ENCODE data around the gene RAI1.
"Not testable (repeated sequence)": the region's sequence is repeated elsewhere in the genome, so short reads cannot be mapped to it uniquely, and the experiment has no call there.

Gene RAI1, protein sequence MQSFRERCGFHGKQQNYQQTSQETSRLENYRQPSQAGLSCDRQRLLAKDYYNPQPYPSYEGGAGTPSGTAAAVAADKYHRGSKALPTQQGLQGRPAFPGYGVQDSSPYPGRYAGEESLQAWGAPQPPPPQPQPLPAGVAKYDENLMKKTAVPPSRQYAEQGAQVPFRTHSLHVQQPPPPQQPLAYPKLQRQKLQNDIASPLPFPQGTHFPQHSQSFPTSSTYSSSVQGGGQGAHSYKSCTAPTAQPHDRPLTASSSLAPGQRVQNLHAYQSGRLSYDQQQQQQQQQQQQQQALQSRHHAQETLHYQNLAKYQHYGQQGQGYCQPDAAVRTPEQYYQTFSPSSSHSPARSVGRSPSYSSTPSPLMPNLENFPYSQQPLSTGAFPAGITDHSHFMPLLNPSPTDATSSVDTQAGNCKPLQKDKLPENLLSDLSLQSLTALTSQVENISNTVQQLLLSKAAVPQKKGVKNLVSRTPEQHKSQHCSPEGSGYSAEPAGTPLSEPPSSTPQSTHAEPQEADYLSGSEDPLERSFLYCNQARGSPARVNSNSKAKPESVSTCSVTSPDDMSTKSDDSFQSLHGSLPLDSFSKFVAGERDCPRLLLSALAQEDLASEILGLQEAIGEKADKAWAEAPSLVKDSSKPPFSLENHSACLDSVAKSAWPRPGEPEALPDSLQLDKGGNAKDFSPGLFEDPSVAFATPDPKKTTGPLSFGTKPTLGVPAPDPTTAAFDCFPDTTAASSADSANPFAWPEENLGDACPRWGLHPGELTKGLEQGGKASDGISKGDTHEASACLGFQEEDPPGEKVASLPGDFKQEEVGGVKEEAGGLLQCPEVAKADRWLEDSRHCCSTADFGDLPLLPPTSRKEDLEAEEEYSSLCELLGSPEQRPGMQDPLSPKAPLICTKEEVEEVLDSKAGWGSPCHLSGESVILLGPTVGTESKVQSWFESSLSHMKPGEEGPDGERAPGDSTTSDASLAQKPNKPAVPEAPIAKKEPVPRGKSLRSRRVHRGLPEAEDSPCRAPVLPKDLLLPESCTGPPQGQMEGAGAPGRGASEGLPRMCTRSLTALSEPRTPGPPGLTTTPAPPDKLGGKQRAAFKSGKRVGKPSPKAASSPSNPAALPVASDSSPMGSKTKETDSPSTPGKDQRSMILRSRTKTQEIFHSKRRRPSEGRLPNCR (N-terminal part only)

GRCh38 chr17:17681187-17681743, at the start of gene RAI1:
Gene RAI1 (plus strand): TSS chr17:17681458. CDS start chr17:17792949, 111,491 bp downstream.
- peak within 1 kb of the TSS; percentile 73 for H3K4me3 ChIP-seq (replicated peaks; ENCODE audit: low read depth, low read length)
- TF ChIP-seq, protein P1, sequence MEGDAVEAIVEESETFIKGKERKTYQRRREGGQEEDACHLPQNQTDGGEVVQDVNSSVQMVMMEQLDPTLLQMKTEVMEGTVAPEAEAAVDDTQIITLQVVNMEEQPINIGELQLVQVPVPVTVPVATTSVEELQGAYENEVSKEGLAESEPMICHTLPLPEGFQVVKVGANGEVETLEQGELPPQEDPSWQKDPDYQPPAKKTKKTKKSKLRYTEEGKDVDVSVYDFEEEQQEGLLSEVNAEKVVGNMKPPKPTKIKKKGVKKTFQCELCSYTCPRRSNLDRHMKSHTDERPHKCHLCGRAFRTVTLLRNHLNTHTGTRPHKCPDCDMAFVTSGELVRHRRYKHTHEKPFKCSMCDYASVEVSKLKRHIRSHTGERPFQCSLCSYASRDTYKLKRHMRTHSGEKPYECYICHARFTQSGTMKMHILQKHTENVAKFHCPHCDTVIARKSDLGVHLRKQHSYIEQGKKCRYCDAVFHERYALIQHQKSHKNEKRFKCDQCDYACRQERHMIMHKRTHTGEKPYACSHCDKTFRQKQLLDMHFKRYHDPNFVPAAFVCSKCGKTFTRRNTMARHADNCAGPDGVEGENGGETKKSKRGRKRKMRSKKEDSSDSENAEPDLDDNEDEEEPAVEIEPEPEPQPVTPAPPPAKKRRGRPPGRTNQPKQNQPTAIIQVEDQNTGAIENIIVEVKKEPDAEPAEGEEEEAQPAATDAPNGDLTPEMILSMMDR (IDR thresholded peaks at IDR 0.05; ENCODE audit: low read length, missing control alignments), result no peak
- DNase-seq (ENCODE audit: low read depth), result peak; percentile 86

DNA sequence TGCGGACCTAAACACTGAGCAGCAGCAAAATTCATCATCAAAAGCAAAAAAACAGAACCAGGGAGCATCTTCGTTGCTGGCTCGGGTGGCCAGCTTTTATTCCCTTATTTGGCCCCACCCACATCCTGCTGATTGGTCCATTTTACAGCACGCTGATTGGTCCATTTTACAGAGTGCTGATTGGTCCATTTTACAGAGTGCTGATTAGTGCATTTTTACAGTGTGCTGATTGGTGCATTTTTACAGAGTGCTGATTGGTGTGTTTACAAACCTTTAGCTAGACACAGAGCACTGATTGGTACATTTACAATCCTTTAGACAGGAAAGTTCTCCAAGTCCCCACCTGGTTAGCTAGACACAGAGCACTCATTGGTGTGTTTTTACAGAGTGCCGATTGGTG, 48.6 kb upstream of the RAI1 start:
- DNase-seq (ENCODE audit: low read depth); H3K4me3 ChIP-seq (replicated peaks; ENCODE audit: low read depth, low read length): not testable (repeated sequence)

GRCh38 chr17:17633310-17633709, 47.9 kb upstream of the RAI1 start:
- TF ChIP-seq, protein P1 (IDR thresholded peaks at IDR 0.05; ENCODE audit: low read length, missing control alignments), result no peak
- DNase-seq (ENCODE audit: low read depth), result no peak
- H3K4me3 ChIP-seq (replicated peaks; ENCODE audit: low read depth, low read length), result no peak overlapping the region

- TF ChIP-seq, protein P1 (IDR thresholded peaks at IDR 0.05; ENCODE audit: low read length, missing control alignments), result no peak
- no peak overlapping the region for H3K4me3 ChIP-seq (replicated peaks; ENCODE audit: low read depth, low read length)
- no peak for DNase-seq (ENCODE audit: low read depth)
Observed at GRCh38 chr17:17635126-17635525, 46.1 kb upstream of the RAI1 start.

DNA sequence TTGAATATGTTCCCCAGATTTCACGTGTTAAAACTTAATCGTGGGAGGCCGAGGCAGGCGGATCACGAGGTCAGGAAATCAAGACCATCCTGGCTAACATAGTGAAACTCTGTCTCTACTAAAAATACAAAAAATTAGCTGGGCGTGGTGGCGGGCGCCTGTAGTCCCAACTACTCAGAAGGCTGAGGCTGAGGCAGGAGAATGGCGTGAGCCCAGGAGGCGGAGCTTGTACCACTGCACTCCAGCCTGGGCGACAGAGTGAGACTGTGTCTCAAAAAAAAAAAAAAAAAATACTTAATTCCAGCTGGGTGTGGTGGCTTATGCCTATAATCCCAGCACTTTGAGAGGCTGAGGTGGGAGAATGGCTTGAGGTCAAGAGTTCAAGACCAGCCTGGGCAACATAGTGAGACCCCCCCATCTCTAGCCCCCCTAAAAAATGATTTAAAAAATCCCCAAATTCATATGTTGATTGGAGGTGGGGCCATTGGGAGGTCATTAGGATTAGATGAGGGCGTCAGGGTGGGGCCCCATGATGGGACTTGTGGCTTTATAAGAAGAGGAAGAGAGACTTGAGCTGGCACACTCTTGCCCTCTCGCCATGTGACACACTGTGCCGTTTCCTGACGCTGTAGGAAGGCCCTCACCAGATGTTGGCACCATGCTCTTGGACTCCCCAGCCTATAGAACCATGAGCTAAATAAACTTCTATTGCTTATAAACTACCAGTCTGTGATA, 45.6 kb upstream of the RAI1 start:
- H3K4me3 ChIP-seq (replicated peaks; ENCODE audit: low read depth, low read length); DNase-seq (ENCODE audit: low read depth): not testable (repeated sequence)

GRCh38 chr17:17636272-17636885, 44.9 kb upstream of the RAI1 start:
- TF ChIP-seq, protein P1 (IDR thresholded peaks at IDR 0.05; ENCODE audit: low read length, missing control alignments), result no peak
- H3K4me3 ChIP-seq (replicated peaks; ENCODE audit: low read depth, low read length), result no peak overlapping the region
- DNase-seq (ENCODE audit: low read depth), result no peak

DNA sequence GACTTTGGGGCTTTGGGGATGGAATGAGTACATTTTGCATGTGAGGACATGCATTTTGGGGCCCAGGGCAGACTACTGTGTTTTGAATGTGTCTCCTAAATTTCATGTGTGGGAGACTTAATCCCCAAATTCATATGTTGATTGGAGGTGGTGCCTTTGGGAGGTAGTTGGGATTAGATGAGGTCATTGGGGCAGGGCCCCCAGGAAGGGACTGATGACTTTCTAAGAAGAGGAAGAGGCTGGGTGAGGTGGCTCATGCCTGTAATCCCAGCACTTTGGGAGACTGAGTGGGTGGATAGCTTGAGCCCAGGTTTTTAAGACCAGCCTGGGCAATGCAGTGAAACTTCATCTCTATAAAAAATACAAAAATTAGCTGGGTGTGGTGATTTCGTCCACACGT, 42.8 kb upstream of the RAI1 start:
- TF ChIP-seq, protein P1 (IDR thresholded peaks at IDR 0.05; ENCODE audit: low read length, missing control alignments), result no peak
- no peak overlapping the region for H3K4me3 ChIP-seq (replicated peaks; ENCODE audit: low read depth, low read length)
- no peak for DNase-seq (ENCODE audit: low read depth)

GRCh38 chr17:17639661-17640270, 41.5 kb upstream of the RAI1 start:
- not testable (repeated sequence) for DNase-seq (ENCODE audit: low read depth); H3K4me3 ChIP-seq (replicated peaks; ENCODE audit: low read depth, low read length)
